BJ (cell line): ENCODE results near the gene ETFB. TPM values are rescaled to one million over a fixed set of nuclear protein-coding genes. Genes with fewer than 3 reads are reported as not detected.
"Not testable (repeated sequence)": the region's sequence is repeated elsewhere in the genome, so short reads cannot be mapped to it uniquely, and the experiment has no call there.

Experiments used
- CTCF ChIA-PET: fragments of 350-600 bp; formaldehyde crosslinking; extraction: SDS; loops from one replicate; lab custom pipeline; 2021; ENCODE audit warnings: antibody characterized with exemption, inconsistent platforms; lab: Yijun Ruan, JAX
- POLR2A ChIA-PET: fragments of 300-600 bp; sonication (Branson Sonifier 250); formaldehyde crosslinking; extraction: SDS; loops from one replicate; lab custom pipeline; 2021; ENCODE audit warnings: antibody characterized with exemption; lab: Charles Lee
- DNase-seq: peaks from one replicate; pipeline ENCODE4 v3.0.0-alpha.2; 2011; ENCODE audit warnings: low read depth
- H3K27me3 ChIP-seq: 2 replicates; pipeline ENCODE4 v1.6.0; 2011; ENCODE audit warnings: low read length; ENCODE audit not compliant: control insufficient read depth, insufficient read depth
- H3K36me3 ChIP-seq: 2 replicates; pipeline ENCODE4 v1.5.1; 2011; ENCODE audit warnings: low read length; ENCODE audit not compliant: control insufficient read depth, insufficient read depth
- H3K4me3 ChIP-seq: 2 replicates; pipeline ENCODE4 v1.5.1; 2011; ENCODE audit warnings: low read depth, mild to moderate bottlenecking, control low read depth, low read length
- CTCF ChIP-seq: IDR thresholded peaks from 2 replicates; pipeline ENCODE4 v1.5.1; 2011; ENCODE audit warnings: low read depth, mild to moderate bottlenecking, control low read depth, inconsistent platforms, low read length, moderate library complexity; ENCODE audit not compliant: insufficient read depth
- polyA minus RNA-seq: library from RNA; depleted of rRNA, polyadenylated mRNA; stranded (reverse); fragments of >200 nt; gene quantifications from 2 replicates; pipeline ENCODE4 v1.2.3, GENCODE V29; 2011; rRNA and poly(A)+ RNA removed
- polyA plus RNA-seq: library from polyadenylated mRNA; depleted of rRNA; stranded (reverse); fragments of >200 nt; gene quantifications from 2 replicates; pipeline ENCODE4 v1.2.3, GENCODE V29; 2011; rRNA removed

The ETFB gene
- polyA plus RNA-seq (92.8 and 149 TPM in 2 replicates), polyA minus RNA-seq (52.9 and 93.7 TPM in 2 replicates)

GRCh38 chr19:51365965-51366388 is at the start of gene ETFB:
ETFB (minus strand) TSS chr19:51366388; CDS start chr19:51366326, 62 bp downstream.
- ChIA-PET CTCF (interaction anchor here (1.0 to 1.1 kb wide), 3 partner anchors 16 to 27 kb away, joined by 3 to 4 read pairs (median 3); no protein-coding TSS in a partner anchor), POLR2A (interaction anchor here (0.6 kb wide), 1 partner anchor 26 kb away, joined by 3 read pairs; no protein-coding TSS in a partner anchor)
- TF ChIP-seq CTCF = no peak
- no peaks in the 10 kb centered on the region for H3K27me3 ChIP-seq
- no peaks in the 10 kb centered on the region for H3K36me3 ChIP-seq
- H3K4me3 ChIP-seq = peak within 1 kb of the TSS; percentile 93
- DNase-seq = no peak

GRCh38 chr19:51415187-51415586 is 49.0 kb upstream of the ETFB start:
- DNase-seq = no peak
- POLR2A ChIA-PET = no interaction called here
- no peak for TF ChIP-seq CTCF
- no peak overlapping the region for H3K4me3 ChIP-seq
- H3K27me3 ChIP-seq = no peaks in the 10 kb centered on the region
- CTCF ChIA-PET = no interaction called here
- H3K36me3 ChIP-seq = no peaks in the 10 kb centered on the region

- no peak for TF ChIP-seq CTCF
- ChIA-PET POLR2A (no interaction called here), CTCF (interaction anchor here (1.0 kb wide), 1 partner anchor 10 kb away, joined by 6 read pairs; no protein-coding TSS in a partner anchor)
- Histone ChIP-seq H3K36me3 (no peaks in the 10 kb centered on the region), H3K4me3 (no peak overlapping the region), H3K27me3 (no peaks in the 10 kb centered on the region)
- DNase-seq = no peak
Observed at GRCh38 chr19:51410950-51411748, 45.0 kb upstream of the ETFB start.

GRCh38 chr19:51407511-51408131 is 41.4 kb upstream of the ETFB start:
- Histone ChIP-seq H3K36me3 (no peaks in the 10 kb centered on the region), H3K4me3 (no peak overlapping the region), H3K27me3 (no peaks in the 10 kb centered on the region)
- no peak for DNase-seq
- POLR2A ChIA-PET = no interaction called here
- TF ChIP-seq CTCF = peak; percentile 41
- CTCF ChIA-PET = interaction anchor here (0.8 to 2.0 kb wide), 4 partner anchors 10 to 68 kb away, joined by 3 to 6 read pairs (median 4); partner anchors contain the start of genes LIM2 and SIGLEC10

GRCh38 chr19:51402117-51402516 is 35.9 kb upstream of the ETFB start:
- POLR2A ChIA-PET = no interaction called here
- CTCF ChIA-PET = no interaction called here

GRCh38 chr19:51399936-51400335 is 33.7 kb upstream of the ETFB start:
- H3K4me3 ChIP-seq, POLR2A ChIA-PET, DNase-seq, H3K27me3 ChIP-seq, H3K36me3 ChIP-seq: not testable (repeated sequence)
- CTCF ChIA-PET = interaction anchor here (0.6 to 4.1 kb wide), 2 partner anchors 18 to 62 kb away, joined by 4 to 16 read pairs; partner anchors contain the start of gene SIGLEC10

More at GRCh38 chr19:51402117-51402516, 35.9 kb upstream of the ETFB start:
- no peaks in the 10 kb centered on the region for H3K36me3 ChIP-seq
- no peak overlapping the region for H3K4me3 ChIP-seq
- no peaks in the 10 kb centered on the region for H3K27me3 ChIP-seq
- DNase-seq = no peak
- no peak for TF ChIP-seq CTCF
